Esophagus squamous epithelium (tissue), 4 donors: ENCODE data around the gene PARD3.
"Not testable (repeated sequence)": the region's sequence is repeated elsewhere in the genome, so short reads cannot be mapped to it uniquely, and the experiment has no call there.

ENCODE experiments used
- POLR2A ChIP-seq, 4 donors: fragments of 450-650 bp; IDR thresholded peaks; one replicate each; pipeline ENCODE4 v1.6.1; 2017; ENCODE audit warnings: antibody characterized with exemption in 4 of 4, mild to moderate bottlenecking in 4 of 4, moderate library complexity in 3 of 4
- TF ChIP-seq, protein P1 (sequence below), 6 experiments: fragments of 450-650 bp in 4 of 6; fragments of 200-600 bp in 2 of 6; sonication (generic) in 2 of 6; IDR thresholded peaks; one replicate each; pipeline ENCODE4 v1.5.1; 2016 to 2019; ENCODE audit warnings: antibody characterized with exemption in 6 of 6, mild to moderate bottlenecking in 4 of 6, moderate library complexity in 4 of 6

DNA sequence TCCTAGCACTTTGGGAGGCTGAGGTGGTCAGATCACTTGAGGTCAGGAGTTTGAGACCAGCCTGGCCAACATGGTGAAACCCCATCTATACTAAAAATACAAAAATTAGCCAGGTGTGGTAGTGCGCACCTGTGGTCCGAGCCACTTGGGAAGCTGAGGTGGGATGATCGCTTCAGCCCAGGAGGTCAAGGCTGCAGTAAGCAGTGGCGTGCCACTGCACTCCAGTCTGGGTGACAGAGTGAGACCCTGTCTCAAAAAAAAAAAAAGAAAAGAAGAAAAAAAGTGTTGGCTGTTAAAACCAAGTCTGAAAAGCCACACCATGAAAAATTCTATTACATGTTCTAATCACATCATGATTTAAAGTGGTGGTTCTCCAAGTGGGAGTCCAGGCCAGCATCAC is 108.1 kb downstream of the PARD3 start:
- TF ChIP-seq POLR2A (IDR thresholded peaks at IDR 0.05) = not testable (repeated sequence)
- TF ChIP-seq, protein P1, sequence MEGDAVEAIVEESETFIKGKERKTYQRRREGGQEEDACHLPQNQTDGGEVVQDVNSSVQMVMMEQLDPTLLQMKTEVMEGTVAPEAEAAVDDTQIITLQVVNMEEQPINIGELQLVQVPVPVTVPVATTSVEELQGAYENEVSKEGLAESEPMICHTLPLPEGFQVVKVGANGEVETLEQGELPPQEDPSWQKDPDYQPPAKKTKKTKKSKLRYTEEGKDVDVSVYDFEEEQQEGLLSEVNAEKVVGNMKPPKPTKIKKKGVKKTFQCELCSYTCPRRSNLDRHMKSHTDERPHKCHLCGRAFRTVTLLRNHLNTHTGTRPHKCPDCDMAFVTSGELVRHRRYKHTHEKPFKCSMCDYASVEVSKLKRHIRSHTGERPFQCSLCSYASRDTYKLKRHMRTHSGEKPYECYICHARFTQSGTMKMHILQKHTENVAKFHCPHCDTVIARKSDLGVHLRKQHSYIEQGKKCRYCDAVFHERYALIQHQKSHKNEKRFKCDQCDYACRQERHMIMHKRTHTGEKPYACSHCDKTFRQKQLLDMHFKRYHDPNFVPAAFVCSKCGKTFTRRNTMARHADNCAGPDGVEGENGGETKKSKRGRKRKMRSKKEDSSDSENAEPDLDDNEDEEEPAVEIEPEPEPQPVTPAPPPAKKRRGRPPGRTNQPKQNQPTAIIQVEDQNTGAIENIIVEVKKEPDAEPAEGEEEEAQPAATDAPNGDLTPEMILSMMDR (IDR thresholded peaks at IDR 0.05) = not testable (repeated sequence)
